Osteocyte (in vitro differentiated cells): Measurements from ENCODE around the gene ADAMTSL2. TPM values are rescaled to one million over a fixed set of nuclear protein-coding genes. Genes with fewer than 3 reads are reported as not detected.

Source experiments
- DNase-seq: peaks from one replicate; pipeline ENCODE4 v3.0.0; 2021; ENCODE audit warnings: mixed read lengths; ENCODE audit not compliant: unreplicated experiment; ENCODE audit errors: extremely low spot score
- H3K27ac Mint-ChIP-seq: one replicate; pipeline ENCODE4 v1.8.0; 2021; ENCODE audit warnings: mild to moderate bottlenecking, mixed read lengths; ENCODE audit not compliant: unreplicated experiment
- H3K27me3 Mint-ChIP-seq: one replicate; pipeline ENCODE4 v1.8.0; 2021; ENCODE audit warnings: mixed read lengths; ENCODE audit not compliant: unreplicated experiment
- H3K36me3 Mint-ChIP-seq: one replicate; pipeline ENCODE4 v1.8.0; 2021; ENCODE audit warnings: mixed read lengths; ENCODE audit not compliant: unreplicated experiment
- H3K4me1 Mint-ChIP-seq: one replicate; pipeline ENCODE4 v1.8.0; 2021; ENCODE audit warnings: mixed read lengths; ENCODE audit not compliant: unreplicated experiment
- H3K4me3 Mint-ChIP-seq: one replicate; pipeline ENCODE4 v1.8.0; 2021; ENCODE audit warnings: mild to moderate bottlenecking, moderate library complexity, mixed read lengths; ENCODE audit not compliant: unreplicated experiment
- H3K9me3 Mint-ChIP-seq: one replicate; pipeline ENCODE4 v1.8.0; 2021; ENCODE audit warnings: mixed read lengths; ENCODE audit not compliant: unreplicated experiment
- total RNA-seq: library from RNA; stranded (reverse); gene quantifications from 2 replicates; pipeline ENCODE4 v1.2.1, GENCODE V29; 2021
- TF ChIP-seq, protein P1 (sequence below): fragments of 200-600 bp; sonication (generic); IDR thresholded peaks from 2 replicates; pipeline ENCODE4 v1.5.0; 2021; ENCODE audit warnings: antibody characterized with exemption, mild to moderate bottlenecking, moderate library complexity

Gene ADAMTSL2
- total RNA-seq, 1 donor from 2014 or later = 0.11 TPM

DNA sequence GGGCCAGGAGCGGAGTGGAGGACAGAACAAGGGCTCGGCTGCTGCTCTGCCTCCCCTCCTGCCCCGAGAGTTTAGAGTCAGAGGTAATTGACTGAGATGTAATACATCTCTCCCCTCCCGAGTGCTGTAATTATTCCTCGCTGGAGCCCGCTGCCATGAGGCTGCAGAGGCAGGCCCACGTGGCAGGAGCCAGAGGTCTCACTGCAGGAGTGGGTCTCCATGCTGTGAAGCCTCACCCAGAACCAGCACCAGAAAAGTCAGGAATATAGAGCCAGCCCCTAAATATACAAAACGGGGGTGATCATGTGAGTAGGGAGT lies 72.2 kb downstream of the ADAMTSL2 start:
- Mint-ChIP-seq H3K27me3 (peaks cover 58% of the 10 kb centered on the region), H3K27ac (no peak overlapping the region), H3K36me3 (no peaks in the 10 kb centered on the region), H3K9me3 (no peaks in the 10 kb centered on the region), H3K4me1 (peaks cover 1% of the 10 kb centered on the region), H3K4me3 (no peak overlapping the region)
- TF ChIP-seq, protein P1, sequence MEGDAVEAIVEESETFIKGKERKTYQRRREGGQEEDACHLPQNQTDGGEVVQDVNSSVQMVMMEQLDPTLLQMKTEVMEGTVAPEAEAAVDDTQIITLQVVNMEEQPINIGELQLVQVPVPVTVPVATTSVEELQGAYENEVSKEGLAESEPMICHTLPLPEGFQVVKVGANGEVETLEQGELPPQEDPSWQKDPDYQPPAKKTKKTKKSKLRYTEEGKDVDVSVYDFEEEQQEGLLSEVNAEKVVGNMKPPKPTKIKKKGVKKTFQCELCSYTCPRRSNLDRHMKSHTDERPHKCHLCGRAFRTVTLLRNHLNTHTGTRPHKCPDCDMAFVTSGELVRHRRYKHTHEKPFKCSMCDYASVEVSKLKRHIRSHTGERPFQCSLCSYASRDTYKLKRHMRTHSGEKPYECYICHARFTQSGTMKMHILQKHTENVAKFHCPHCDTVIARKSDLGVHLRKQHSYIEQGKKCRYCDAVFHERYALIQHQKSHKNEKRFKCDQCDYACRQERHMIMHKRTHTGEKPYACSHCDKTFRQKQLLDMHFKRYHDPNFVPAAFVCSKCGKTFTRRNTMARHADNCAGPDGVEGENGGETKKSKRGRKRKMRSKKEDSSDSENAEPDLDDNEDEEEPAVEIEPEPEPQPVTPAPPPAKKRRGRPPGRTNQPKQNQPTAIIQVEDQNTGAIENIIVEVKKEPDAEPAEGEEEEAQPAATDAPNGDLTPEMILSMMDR = no peak
- no peak for DNase-seq

DNA sequence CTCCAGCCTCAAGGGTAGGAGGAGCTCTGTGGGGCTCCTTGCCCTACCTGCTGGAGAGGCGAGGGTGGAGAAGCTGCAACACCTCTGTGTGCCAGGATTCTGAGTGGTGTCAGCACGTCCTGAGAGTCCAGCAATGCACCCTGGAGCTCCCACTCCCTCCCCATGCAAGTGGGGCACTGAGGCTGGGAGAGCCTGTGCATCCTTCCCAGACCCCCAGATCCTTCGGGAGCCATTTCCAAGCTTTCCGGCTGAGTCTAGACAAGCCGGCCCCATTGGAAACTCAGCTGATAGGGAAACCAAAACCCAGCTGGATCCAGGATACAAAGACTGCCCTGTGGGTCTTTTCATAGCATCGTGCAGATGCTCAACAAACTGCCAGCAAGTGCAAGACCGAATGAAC lies 72.9 kb downstream of the ADAMTSL2 start:
- Mint-ChIP-seq H3K4me1 (peaks cover 1% of the 10 kb centered on the region), H3K27ac (no peak overlapping the region), H3K27me3 (peaks cover 58% of the 10 kb centered on the region), H3K36me3 (no peaks in the 10 kb centered on the region), H3K4me3 (no peak overlapping the region), H3K9me3 (no peaks in the 10 kb centered on the region)
- no peak for DNase-seq
- TF ChIP-seq, protein P1 = no peak

DNA sequence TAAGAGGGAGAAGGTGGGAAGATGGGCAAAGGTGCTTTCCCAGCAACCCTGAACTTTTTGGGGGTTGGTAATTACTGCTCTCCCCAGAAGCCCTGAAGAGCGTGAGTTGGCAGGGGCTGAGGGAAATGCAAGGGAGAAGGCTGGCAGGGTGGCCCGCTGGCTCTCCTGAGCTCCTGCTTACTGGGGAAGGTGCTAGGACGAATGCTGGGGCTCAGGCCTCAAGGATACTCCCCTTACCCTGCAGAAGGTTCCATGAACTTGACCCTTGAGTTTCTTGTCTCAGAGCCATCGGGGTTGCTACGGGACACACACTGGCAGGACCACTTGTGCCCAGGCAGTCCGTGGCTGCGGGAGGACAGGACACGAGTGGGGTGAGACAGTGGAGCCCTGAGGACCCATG lies 73.5 kb downstream of the ADAMTSL2 start:
- H3K27ac Mint-ChIP-seq = no peak overlapping the region
- no peak overlapping the region for H3K4me3 Mint-ChIP-seq

GRCh38 chr9:133608382-133608781 lies 73.9 kb downstream of the ADAMTSL2 start:
- DNase-seq = no peak
- H3K9me3 Mint-ChIP-seq = no peaks in the 10 kb centered on the region
- H3K36me3 Mint-ChIP-seq = no peaks in the 10 kb centered on the region
- peaks cover 1% of the 10 kb centered on the region for H3K4me1 Mint-ChIP-seq
- TF ChIP-seq, protein P1 = no peak
- no peak overlapping the region for H3K27ac Mint-ChIP-seq
- H3K4me3 Mint-ChIP-seq = no peak overlapping the region
- peaks cover 62% of the 10 kb centered on the region for H3K27me3 Mint-ChIP-seq

More for the DNA sequence above, 73.5 kb downstream of the ADAMTSL2 start:
- Mint-ChIP-seq H3K9me3 (no peaks in the 10 kb centered on the region), H3K36me3 (no peaks in the 10 kb centered on the region), H3K27me3 (peaks cover 58% of the 10 kb centered on the region), H3K4me1 (peaks cover 1% of the 10 kb centered on the region)
- DNase-seq = no peak
- TF ChIP-seq, protein P1 = no peak

DNA sequence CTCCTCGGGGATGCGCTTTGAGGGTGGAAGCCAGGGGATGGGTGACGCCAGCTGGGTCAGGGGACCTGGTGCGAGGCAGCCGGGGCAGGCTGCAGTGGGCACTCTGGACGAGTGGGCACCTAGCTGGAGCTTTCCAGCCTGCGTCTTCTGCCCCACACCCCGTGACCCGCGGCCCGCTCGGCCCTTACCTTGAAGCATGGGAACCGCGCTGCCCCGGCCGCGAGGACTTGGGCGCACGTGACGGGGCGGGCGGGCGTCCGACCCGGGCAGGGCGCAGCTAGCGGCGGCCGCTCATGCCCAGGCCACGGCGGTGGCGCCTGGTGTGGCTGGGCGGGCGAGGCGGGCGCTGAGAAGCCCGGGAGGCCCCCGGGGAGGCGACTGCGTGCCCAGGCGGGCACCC lies 74.4 kb downstream of the ADAMTSL2 start:
- peaks cover 1% of the 10 kb centered on the region for H3K4me1 Mint-ChIP-seq
- no peaks in the 10 kb centered on the region for H3K9me3 Mint-ChIP-seq
- H3K4me3 Mint-ChIP-seq = no peak overlapping the region
- H3K36me3 Mint-ChIP-seq = no peaks in the 10 kb centered on the region
- TF ChIP-seq, protein P1 = no peak
- no peak overlapping the region for H3K27ac Mint-ChIP-seq
- peaks cover 67% of the 10 kb centered on the region for H3K27me3 Mint-ChIP-seq
- DNase-seq = no peak
